PFSK-1 (cell line): Measurements from ENCODE around the gene FAHD1.

ENCODE experiments used
- FOXP2 ChIP-seq: optimal IDR thresholded peaks from 2 replicates; pipeline ENCODE3; 2011; ENCODE audit warnings: borderline replicate concordance, control low read depth, inconsistent platforms; ENCODE audit not compliant: insufficient read depth; ENCODE audit errors: extremely low read length, extremely low read depth
- POLR2AphosphoS5 ChIP-seq: IDR thresholded peaks from 2 replicates; pipeline ENCODE4 v1.6.1; 2012; ENCODE audit warnings: low read depth, mild to moderate bottlenecking, control low read depth, low read length, moderate library complexity
- REST ChIP-seq, 2 experiments: IDR thresholded peaks; 2 replicates each; pipeline versions ENCODE4 v1.6.1 to v1.8.0; 2011 to 2012; ENCODE audit warnings: low read depth in 2 of 2, low read length in 2 of 2, control low read depth in 1 of 2, inconsistent platforms in 1 of 2, mild to moderate bottlenecking in 1 of 2, moderate library complexity in 1 of 2; ENCODE audit not compliant: insufficient read depth in 1 of 2
- SIN3A ChIP-seq: IDR thresholded peaks from 2 replicates; pipeline ENCODE4 v1.6.1; 2012; ENCODE audit warnings: mild to moderate bottlenecking, low read length, moderate library complexity, borderline replicate concordance; ENCODE audit not compliant: insufficient read depth
- TAF1 ChIP-seq: IDR thresholded peaks from 2 replicates; pipeline ENCODE4 v1.6.1; 2012; ENCODE audit warnings: low read length, control low read depth, borderline replicate concordance; ENCODE audit not compliant: insufficient read depth

The FAHD1 gene

GRCh38 chr16:1863681-1864460 is 36.9 kb downstream of the FAHD1 start:
- TF ChIP-seq FOXP2 (no peak), SIN3A (no peak), POLR2AphosphoS5 (no peak), REST (IDR thresholded peaks at IDR 0.05; ENCODE audit: insufficient read depth in 1 of 2, low read depth in 2 of 2, low read length in 2 of 2) (no peak), TAF1 (no peak)

- no peak for TF ChIP-seq FOXP2
- no peak for TF ChIP-seq REST (IDR thresholded peaks at IDR 0.05; ENCODE audit: insufficient read depth in 1 of 2, low read depth in 2 of 2, low read length in 2 of 2)
- no peak for TF ChIP-seq POLR2AphosphoS5
- TF ChIP-seq SIN3A, result no peak
- TF ChIP-seq TAF1, result no peak
Measured at GRCh38 chr16:1865902-1866690, 39.1 kb downstream of the FAHD1 start.

GRCh38 chr16:1870365-1871082 is 43.5 kb downstream of the FAHD1 start:
- TF ChIP-seq FOXP2 (no peak), SIN3A (no peak), REST (IDR thresholded peaks at IDR 0.05; ENCODE audit: insufficient read depth in 1 of 2, low read depth in 2 of 2, low read length in 2 of 2) (no peak), POLR2AphosphoS5 (no peak), TAF1 (no peak)

- TF ChIP-seq FOXP2 (no peak), SIN3A (no peak), POLR2AphosphoS5 (no peak), REST (IDR thresholded peaks at IDR 0.05; ENCODE audit: insufficient read depth in 1 of 2, low read depth in 2 of 2, low read length in 2 of 2) (no peak), TAF1 (no peak)
Measured at GRCh38 chr16:1871974-1872635, 45.1 kb downstream of the FAHD1 start, which contains the start of gene MEIOB. Gene MEIOB, minus strand, starts transcription at chr16:1872164. Its CDS starts 3,989 bp downstream, at chr16:1868175.
